ENCODE measurements around the gene SH3RF1. TPM values are rescaled to one million over a fixed set of nuclear protein-coding genes. Genes with fewer than 3 reads are reported as not detected.

The SH3RF1 gene
- total and polyA plus RNA-seq, 2 experiments from 2014 or later: 7.8 to 12.4 TPM

GRCh38 chr4:169258141-169258540 is 12.6 kb downstream of the SH3RF1 start:
- H3K79me2 ChIP-seq (replicated peaks; ENCODE audit: insufficient read depth): peaks cover 100% of the 10 kb centered on the region
- no peaks in the 10 kb centered on the region for H3K9me2 ChIP-seq (ENCODE audit: insufficient read depth)
- no peaks in the 10 kb centered on the region for H3F3A ChIP-seq (replicated peaks; ENCODE audit: low read depth)
- H3K4me1 ChIP-seq (ENCODE audit: insufficient read depth): peaks cover 65% of the 10 kb centered on the region
- H3K4me3 ChIP-seq: no peak overlapping the region
- Mint-ChIP-seq H3K4me3 (no peak overlapping the region), H3K27ac (no peak overlapping the region), H3K9me3 (no peaks in the 10 kb centered on the region), H3K27me3 (ENCODE audit: insufficient read depth, low read depth, poor library complexity) (no peaks in the 10 kb centered on the region), H3K4me1 (peaks cover 58% of the 10 kb centered on the region), H3K36me3 (ENCODE audit: low read depth) (peaks cover under 1% of the 10 kb centered on the region; the same call in 2 of the 3 replicates)
- no peaks in the 10 kb centered on the region for H3K27me3 ChIP-seq (ENCODE audit: insufficient read depth)
- H4K20me1 ChIP-seq (replicated peaks; ENCODE audit: insufficient read depth): 0 out of 2 replicates have a peak, but pooled peaks cover 7% of the 10 kb centered on the region
- H3K4me2 ChIP-seq: no peak overlapping the region
- H3K36me3 ChIP-seq (ENCODE audit: insufficient read depth): no peaks in the 10 kb centered on the region
- no peak overlapping the region for H3K27ac ChIP-seq (ENCODE audit: low read depth)
- no peak overlapping the region for H2AFZ ChIP-seq
- no peak for TF ChIP-seq CTCF (conservative IDR thresholded peaks at IDR 0.05; ENCODE audit: low read depth in 2 of 2)
- TF ChIP-seq CREB1 (CRISPR knock-in tag; IDR thresholded peaks at IDR 0.05; ENCODE audit: low read depth): no peak
- TF ChIP-seq EZH2 (IDR thresholded peaks at IDR 0.05; ENCODE audit: low read depth, unreplicated experiment): no peak
- TF ChIP-seq ZNF462 (CRISPR knock-in tag; IDR thresholded peaks at IDR 0.05): no peak
- no peak for TF ChIP-seq ZNF331 (CRISPR knock-in tag; IDR thresholded peaks at IDR 0.05; ENCODE audit: low read depth)
- TF ChIP-seq STAT1 (IDR thresholded peaks at IDR 0.05; ENCODE audit: unreplicated experiment): no peak
- no peak for TF ChIP-seq ETS1 (IDR thresholded peaks at IDR 0.05)
- TF ChIP-seq JUNB (IDR thresholded peaks at IDR 0.05; ENCODE audit: unreplicated experiment): no peak
- TF ChIP-seq REST (IDR thresholded peaks at IDR 0.05; ENCODE audit: unreplicated experiment): no peak
- TF ChIP-seq ZNF114 (CRISPR knock-in tag; IDR thresholded peaks at IDR 0.05): no peak
- TF ChIP-seq POLR2AphosphoS5 (IDR thresholded peaks at IDR 0.05; ENCODE audit: low read depth): no peak
- no peak for TF ChIP-seq NANOG (IDR thresholded peaks at IDR 0.05; ENCODE audit: borderline replicate concordance)
- no peak for ATAC-seq
- DNase-seq (ENCODE audit: low spot score): no peak

Data from GM23338 (cell line).